HT-29 (cell line): ENCODE measurements around the gene ACTC1. TPM values are rescaled to one million over a fixed set of nuclear protein-coding genes. Genes with fewer than 3 reads are reported as not detected.

Source experiments
- DNase-seq: peaks from one replicate; pipeline ENCODE4 v3.0.0-alpha.2; 2015; ENCODE audit warnings: low spot score
- total RNA-seq: library from RNA; depleted of rRNA; stranded (reverse); fragments of >200 nt; shearing (Covaris generic); gene quantifications from 2 replicates; pipeline ENCODE4 v1.2.3, GENCODE V29; 2014

Gene ACTC1
- total RNA-seq, 1 experiment from 2014 or later, result not detected

DNA sequence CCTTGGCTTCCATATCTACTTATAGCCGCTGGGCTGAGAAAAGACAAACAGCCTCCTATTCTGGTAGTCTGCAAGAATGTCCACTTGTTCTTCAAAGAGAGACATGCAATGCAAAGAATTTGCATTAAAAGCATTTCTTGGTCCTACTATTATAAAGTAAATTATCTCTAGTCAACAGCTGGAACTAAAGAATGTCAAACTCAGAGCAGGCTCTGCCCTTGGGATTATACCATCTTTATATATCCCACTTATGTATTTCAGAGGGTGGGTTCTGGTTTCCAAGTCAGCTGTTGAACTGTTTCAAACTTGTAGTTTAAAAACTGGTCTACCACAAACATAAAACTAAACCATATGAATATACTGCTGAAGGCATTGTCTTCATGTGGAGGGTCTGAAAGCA, 7.0 kb upstream of the ACTC1 start:
- no peak for DNase-seq

DNA sequence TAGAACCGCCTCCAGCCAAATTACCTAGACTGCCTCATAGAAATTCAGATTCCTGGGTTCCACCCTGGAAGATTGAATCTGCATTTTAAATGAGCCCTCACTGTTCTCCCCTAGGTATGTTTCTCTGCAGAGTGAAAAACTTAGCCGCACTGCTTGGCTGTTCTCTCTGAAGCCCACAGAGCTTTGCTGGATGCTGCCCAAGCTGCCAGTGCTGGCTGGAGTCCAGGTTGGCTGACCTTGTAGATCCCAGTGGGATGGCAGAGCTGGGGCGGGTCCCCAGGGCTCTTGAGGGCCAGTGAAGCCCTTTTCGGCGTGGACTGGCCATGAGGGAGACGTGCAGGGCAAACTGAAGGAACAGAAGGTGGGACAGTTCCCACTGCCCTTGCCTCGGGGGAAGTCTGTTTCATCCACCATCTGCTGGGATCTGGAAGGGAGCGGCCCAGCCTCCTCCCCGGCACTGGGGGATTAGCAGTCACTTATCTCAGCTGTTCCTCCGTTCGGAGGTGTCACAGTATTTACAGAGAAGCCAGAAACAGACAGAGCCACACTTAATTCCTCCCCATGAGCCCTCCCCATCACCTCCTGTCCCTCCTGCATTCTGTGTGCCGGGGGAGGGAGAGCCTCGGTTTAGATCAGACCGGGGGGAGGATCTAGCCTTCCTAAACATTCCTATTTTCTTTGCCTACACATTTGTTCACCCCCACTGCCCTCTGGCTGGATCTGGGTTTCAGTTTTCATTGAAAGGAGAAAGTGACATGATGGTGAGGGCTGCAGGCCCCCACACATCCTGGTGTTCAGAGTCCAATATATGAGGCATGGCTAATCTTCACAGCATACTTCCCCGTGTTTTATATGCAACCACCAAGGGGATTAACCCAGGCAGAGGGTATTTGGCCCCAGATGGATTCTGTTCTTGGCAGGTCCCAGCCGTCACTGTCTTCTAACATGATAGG, 4.1 kb upstream of the ACTC1 start:
- no peak for DNase-seq

DNA sequence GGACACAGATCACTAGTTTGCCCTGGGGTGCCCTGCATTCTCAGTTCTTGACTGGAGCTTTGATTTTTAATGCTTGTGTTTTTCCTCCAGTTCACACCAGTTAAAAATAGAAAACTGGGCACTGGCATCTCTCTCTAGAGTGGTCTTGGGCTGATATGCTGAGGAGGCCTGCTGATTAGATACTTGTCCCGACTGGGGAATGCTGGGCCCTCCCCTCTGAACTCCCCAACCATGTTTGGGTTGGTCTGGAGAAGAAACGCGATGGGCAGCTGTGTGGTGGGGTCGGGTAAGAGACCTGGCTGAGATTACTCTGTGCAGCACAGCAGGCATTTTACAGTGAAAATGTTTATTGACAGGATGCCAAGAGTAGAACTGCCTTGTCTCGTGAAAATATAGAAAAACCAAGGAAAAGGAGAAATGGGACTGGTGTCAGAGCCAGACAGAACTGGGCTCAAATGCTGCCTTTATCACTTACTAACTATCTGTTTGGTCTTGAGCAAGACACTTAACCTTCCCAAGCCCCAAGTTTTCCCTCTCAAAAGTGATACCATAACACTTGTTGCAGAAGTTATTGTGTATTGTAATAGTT, 1.6 kb upstream of the ACTC1 start:
- DNase-seq, result no peak

DNA sequence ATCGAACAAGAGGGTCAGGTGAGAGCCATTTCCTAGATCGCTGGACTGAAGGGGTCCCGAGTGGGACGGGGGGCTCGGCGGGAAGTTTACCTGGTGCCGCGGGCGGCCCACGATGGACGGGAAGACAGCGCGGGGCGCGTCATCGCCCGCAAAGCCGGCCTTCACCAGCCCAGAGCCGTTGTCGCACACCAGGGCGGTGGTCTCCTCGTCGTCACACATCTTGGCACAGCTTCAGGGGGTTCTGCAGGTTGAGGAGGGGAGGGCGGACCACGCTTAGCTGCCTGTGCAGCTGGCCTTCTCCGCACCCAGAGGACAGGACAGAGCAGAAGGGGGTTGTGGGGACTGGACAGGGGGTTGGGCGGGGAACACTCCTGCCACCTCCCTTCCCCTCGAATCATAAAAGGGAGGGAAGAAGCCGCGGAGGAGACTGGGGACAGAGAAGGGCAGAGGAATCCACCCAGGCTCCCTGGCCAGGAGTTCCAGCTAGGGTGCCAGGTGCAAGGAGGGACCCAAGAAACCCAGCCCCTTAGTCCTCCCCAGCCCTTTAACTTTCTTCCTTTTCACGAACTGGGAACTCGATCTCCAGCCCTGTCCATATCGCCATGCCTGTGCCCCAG, 651 bp downstream of the ACTC1 start:
- no peak for DNase-seq

DNA sequence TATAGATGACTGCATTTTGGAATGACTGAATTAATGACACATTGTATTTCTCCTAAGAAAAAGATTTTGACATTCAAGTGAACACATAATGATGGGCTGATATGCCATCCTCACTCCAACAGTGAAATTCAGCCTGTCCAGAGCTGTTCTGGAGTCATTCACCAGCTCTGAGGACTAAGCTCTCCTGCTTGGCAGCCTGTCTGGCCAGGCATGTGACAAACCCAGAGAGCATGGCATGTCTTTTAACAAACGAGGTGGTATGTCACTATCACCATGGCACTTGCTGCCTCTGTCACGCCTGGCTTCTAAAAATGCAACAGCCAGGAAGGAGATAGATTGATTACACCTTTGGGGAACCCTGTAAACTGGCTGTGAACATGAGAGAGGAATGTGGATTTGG, 1.4 kb downstream of the ACTC1 start:
- no peak for DNase-seq

DNA sequence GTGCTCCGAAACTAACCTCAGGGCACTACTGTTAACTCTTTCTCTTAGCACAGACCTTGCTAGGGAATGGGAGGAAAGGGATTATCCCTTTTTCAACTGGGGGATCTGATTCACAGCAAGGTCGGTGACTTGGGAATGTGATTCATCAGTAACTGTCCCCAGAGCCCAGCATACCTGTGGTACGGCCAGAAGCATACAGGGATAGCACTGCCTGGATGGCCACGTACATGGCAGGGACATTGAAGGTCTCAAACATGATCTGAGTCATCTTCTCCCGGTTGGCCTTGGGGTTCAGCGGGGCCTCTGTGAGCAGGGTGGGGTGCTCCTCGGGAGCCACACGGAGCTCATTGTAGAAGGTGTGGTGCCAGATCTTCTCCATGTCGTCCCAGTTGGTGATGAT, 2.3 kb downstream of the ACTC1 start:
- DNase-seq, result no peak

DNA sequence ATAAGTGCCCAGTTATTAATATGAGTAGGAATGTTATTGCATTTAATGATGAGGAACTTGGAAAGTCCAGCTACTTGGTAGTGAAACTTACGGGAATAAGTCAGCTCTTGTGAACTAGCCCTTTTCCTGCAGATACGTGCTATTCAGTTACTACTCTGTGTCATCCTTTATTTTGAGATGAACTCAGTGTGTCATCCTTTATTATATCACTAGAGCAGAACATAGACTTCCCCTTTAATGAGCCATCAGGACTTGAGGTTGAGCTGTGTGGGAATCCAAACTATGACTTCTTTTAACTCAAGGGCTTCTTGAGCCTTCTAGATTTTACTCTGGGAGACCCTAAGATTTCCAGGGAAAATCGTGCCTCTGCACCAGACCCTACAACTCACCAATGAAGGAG, 3.6 kb downstream of the ACTC1 start:
- no peak for DNase-seq

DNA sequence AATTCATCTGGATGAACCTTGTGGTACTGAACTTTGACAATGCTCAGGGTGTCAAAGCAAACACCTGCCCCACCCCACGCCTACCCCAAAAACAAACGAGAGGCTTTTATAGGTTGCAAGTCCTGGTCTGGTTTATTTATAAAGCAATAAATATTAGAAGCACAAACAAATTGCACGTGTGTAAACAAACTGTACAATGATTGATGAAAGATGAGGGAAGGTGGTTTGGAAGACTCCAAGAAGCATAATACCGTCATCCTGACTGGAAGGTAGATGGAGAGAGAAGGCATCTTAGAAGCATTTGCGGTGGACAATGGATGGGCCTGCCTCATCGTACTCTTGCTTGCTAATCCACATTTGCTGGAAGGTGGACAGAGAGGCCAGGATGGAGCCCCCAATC, 5.2 kb downstream of the ACTC1 start:
- no peak for DNase-seq

DNA sequence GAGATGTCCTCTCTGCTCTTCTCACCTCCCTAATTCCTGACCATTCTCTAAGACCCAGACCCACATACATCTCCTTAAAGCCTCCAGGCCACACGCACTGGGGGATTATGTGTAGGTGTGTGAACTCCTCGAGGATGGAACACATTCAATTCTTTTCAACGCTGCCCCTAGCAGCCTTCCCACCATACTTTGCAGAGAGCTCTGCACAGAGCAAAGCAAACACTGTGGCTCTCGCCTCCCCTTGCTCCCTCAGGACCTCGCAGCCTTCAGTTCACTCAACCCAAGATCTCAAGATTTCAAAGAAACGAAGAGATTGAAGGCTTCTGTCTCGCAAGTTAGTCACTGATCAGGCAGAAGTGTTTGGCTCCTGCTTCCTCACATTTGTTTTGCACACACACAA, 6.0 kb downstream of the ACTC1 start:
- no peak for DNase-seq

DNA sequence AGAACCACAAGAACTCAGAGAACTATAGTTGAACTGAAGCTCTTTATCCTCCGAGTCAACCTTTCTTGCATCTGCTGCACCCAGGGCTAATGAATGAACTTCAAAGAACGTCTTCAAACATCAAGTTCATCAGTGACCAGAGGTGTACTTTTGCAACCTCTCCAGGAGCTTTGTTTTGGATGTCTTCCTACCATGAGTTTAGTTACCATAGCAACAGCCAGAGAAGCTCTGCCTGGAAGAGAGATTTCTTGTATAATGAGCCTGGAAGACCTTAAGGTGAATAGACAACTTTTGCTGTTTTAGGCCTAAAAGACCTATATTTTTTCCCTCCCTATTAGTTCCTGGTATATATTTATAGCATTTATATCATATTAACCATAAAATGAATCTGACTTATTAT, 9.1 kb downstream of the ACTC1 start:
- DNase-seq, result no peak

DNA sequence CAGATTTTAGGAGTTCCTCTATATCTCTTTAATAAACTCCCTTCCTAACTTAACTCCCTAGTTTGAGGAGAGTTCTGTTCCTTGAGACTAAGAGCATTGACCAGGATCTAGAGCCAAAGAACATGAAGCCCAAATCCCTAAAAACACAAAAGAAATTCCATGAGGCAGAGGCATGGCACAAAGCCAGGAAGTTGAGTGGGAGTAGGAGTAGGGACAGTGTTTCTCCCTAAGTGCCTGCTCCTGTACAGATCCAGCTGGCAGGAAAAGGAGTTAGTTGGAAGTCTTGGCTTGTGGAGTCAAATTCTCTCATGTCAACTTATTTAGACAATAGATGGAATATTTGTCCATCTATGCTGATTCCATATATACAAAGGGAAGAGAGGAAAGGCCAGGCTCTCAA, 11.4 kb downstream of the ACTC1 start:
- DNase-seq, result no peak

DNA sequence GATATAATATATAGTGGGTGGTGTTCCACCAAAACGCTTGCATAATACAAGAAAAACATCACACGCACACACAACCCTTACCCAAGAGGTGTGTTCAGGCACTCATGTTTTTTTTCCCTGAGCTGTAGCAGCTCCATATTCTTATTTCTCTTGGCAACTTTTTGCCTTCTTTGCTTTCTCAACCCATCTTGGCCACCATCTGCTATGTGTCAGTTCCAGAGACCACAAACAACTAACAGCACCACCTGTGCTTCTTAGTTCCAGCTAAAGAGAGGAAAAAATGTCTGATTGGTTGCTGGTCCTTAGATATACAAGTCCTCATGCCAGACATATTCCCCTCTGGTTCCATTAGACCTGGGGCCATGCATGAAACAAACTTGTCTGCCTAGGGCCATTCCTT, 11.9 kb downstream of the ACTC1 start:
- no peak for DNase-seq

DNA sequence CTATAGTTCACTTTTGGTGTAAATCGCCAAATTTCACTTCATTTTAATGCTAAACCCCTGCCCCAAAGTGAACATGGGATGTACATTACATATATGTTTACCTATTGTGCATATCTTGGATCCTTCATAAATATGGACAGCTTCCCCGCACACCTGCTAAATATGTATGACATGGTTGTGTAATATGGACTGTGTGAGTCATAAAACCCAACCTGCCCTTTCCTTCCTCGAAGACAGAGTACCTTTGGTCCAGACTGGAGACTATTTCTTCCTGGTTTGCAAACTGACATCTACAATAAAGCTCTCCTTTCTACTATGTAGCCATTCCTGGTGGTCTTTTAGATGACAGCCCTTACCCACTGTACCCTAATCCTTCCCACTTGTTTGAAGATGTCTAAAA, 12.4 kb downstream of the ACTC1 start:
- peak; percentile 12 for DNase-seq

DNA sequence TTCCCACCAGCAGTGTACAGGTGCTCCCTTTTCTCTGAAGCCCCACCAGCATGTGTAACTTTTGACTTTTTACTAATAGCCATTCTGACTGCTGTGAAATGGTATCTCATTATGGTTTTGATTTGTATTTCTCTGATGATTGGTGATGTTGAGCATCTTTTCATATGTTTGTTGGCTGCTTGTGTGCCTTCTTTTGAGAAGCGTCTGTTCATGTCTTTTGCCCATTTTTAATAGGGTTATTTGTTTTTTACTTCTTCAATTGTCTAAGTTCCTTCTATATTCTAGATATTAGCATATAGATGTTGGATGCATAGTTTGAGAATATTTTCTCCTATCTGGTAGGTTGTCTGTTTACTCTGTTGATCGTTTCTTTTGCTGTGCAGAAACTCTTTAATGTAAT, 14.6 kb downstream of the ACTC1 start:
- no peak for DNase-seq

DNA sequence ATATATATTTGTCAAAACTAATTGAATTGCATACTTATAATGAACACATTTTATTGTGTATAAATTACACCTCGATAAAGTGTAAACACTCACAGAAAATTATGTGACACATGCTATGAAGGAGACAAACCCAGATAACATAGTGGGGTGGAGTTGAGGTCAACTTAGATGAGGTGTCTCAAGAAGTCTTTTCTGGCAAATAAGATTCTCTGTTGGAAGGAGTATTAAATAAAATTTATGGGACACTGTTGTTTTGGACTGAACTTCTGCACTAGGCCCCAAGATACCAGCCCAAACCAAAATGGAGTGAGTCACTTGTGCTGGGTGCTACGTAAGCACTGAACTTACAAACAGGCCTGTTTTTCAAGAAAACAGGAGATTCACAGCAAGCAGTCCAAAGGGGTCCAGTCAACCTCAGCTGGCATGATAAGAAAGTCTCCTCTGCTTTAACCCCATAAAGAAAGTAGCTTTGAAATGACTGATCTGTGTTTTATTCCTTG, 18.7 kb downstream of the ACTC1 start:
- DNase-seq, result no peak

DNA sequence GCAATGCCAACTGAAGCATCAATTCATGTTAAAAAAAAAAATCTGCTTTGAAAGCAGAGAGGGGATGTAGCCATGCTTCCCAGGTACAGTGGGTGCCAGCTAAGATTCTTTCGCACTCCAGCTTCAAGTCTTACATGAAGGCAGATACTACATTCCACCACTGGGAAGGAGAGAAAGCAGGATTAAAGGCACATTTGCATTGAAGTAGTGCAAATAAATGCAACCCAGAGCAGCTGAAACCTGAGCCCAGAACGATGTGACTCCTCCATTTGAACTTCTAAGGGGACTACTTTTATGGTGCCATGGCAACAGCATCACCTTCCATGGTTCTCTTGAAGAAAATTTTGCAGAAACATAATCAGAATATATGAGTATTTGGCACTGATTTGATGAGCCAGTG, 21.4 kb downstream of the ACTC1 start:
- DNase-seq, result no peak

DNA sequence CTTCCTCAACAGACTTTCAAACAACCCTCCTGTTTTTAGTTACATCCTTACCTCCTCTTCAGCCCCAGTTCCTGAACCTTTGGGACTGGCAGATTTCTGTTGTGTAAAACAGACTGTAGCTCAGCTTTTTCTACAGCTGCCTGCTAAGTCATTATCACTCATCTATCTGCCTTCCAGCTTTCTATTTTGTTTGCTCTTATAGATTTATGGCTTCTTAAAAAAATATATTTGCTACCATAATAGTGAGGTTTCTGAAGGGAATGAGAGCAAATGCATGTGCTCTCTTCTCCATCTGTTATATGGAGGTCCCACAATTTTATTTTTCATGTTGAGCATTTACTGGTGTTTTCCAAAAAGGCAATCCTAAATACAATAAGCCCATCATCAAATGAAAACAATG, 22.3 kb downstream of the ACTC1 start:
- no peak for DNase-seq

DNA sequence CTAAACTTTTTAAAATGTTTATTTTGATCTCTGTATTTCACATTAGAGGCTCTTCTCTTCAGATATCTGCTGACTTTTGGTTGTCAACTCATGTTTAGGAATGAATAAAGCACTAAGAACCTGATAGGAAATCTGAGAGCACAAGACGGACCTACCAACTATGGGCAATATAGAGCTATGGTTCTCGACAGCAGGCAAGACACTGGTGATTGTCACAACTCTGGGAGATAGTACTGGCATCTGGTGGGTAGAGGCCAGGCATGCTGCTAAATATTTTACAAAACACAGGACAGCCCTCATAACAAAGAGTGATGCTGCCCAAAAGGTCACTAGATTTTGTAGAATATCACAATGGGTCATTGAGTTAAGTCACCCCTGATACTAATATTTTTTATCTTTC, 23.0 kb downstream of the ACTC1 start:
- no peak for DNase-seq

DNA sequence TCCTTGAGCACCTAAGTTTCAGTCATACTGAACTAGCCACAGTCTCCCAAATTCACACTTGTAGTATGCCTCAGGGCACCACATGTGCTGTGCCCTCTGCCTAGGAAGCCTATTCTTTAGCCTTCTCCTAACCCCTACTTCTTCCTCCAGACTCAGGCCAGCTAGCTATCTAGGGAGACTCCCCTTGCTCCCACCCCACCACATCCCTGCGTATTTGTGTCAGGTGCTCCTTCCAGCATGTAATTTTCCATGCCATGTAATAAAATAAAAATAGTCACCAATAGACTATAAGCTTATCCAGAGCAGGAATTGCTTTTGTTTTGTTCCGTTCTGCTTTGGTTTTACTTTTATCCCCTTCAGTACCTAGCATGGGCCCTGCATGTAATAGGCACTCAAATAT, 25.6 kb downstream of the ACTC1 start:
- DNase-seq, result no peak

DNA sequence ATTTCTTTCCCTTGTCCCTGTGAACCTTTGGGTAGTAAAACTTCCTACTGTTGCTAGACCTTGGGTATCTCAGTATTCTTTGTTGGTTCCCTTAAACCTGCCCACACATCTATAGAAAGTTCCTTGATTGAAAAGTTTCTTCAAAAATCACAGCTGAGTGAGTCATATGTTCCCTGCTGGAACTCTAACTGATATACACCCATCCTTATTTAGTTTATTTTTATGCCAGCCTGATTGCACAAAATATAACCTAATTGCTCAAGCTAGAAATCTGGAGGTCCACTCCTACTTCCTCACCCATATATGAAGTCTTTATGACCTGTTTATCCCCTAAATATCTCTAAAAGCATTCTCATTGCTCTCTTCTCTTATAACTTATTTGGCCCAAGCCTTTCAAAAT, 26.8 kb downstream of the ACTC1 start:
- no peak for DNase-seq

DNA sequence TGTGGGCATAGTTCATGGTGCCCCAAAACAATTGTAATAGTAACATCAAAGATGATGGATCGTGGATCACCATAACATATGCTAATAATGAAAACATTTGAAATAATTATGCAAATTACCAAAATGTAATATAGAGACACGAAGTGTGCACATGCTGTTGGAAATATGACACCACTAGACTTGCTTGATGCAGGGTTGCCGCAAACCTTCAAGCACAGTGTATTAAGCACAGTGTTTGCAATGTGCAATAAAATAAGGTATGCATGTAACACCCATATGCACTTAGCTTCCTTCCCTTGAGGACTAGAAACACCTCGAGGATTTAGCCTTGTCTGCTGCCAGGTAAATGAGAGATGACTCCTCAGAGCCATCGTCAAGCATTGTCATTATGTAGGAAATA, 29.6 kb downstream of the ACTC1 start:
- no peak for DNase-seq

DNA sequence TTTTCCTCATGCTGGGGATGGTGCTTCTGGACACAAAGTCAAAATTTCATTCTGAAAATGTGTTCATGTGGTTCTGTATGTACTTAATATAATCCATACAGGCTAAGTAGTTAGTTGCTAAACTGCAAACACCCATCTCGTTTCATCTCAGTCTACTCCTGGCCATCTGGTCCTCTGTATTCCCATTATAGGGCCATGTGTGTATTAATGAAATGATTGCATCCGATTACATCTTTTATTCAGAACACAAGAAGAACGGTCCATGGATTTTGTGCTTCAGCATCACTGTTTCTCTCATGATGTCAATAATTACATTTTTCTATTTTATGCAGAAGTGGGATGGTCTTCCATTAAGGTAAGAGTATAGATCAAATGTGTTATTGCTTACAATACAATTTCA, 34.4 kb downstream of the ACTC1 start:
- DNase-seq, result no peak

DNA sequence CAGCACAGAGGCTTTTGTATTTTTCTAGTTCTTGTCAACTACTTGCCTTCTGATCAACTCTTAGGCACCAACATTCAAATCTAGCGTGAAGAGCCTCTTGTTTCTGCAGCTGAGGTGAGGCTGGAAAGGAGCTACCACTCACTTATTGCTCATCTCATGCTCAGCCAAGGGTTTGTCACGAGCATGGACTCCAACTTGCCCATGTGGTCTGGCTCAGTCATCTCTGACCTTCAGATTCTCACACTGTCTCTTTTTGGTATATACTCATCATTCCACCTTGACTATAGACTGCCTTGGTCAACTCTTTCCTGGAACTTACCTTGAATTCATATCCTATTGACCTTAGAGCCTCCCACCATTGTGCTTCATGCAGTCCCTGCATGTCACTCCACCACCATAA, 35.4 kb downstream of the ACTC1 start:
- no peak for DNase-seq
